VCaP (cell line): ENCODE measurements around the gene LUZP2.

Source experiments
- H3K27ac ChIP-seq: fragments of 450-650 bp; 2 replicates; pipeline ENCODE4 v1.5.1; 2017
- CTCF ChIP-seq: fragments of 450-650 bp; conservative IDR thresholded peaks from 2 replicates; pipeline ENCODE4 v1.5.1; 2017; ENCODE audit warnings: mild to moderate bottlenecking, moderate library complexity

LUZP2 gene

GRCh38 chr11:24615451-24616160 lies 118.8 kb downstream of the LUZP2 start:
- no peak for TF ChIP-seq CTCF
- H3K27ac ChIP-seq: no peak overlapping the region

GRCh38 chr11:24617856-24618255 lies 121.0 kb downstream of the LUZP2 start:
- H3K27ac ChIP-seq: peak overlapping the region; percentile 43
- TF ChIP-seq CTCF: no peak

DNA sequence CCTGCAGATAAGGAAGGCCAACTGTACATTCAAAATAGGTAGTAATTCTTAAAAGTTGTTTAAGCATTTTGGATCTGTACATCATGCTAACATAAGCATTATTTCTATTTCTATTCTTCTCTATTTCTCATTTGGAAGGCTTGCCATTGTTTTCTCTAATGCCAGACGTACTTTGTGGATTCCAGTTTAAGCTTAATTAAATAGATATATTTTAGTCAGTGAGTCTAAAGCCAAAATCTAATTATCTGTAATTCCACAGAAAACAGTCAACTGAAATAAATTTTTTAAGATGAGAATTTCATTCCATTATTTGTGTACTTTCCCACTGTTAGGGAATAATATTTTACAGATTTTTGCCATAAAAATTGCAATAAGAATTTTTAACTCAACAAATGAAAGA lies 123.0 kb downstream of the LUZP2 start:
- no peak overlapping the region for H3K27ac ChIP-seq
- TF ChIP-seq CTCF: no peak

DNA sequence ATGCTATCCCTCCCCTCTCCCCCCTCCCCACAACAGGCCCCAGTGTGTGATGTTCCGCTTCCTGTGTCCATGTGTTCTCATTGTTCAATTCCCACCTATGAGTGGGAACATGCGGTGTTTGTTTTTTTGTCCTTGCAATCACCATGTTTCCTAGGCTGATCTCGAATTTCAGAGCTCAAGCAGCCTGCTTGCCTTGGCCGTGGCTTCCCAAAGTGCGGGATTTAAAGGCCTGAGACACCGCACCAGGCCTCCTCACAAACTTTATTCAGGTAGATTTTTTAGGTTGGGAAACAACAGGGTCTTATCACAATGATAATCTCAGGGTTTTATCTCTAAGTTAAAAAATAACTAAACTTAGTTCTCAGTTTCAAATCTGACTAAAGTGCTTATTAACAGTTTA lies 125.4 kb downstream of the LUZP2 start:
- no peak overlapping the region for H3K27ac ChIP-seq
- no peak for TF ChIP-seq CTCF

GRCh38 chr11:24623121-24623520 lies 126.3 kb downstream of the LUZP2 start:
- no peak overlapping the region for H3K27ac ChIP-seq
- TF ChIP-seq CTCF: no peak

GRCh38 chr11:24624432-24624831 lies 127.6 kb downstream of the LUZP2 start:
- TF ChIP-seq CTCF: no peak
- no peak overlapping the region for H3K27ac ChIP-seq

- TF ChIP-seq CTCF: no peak
- no peak overlapping the region for H3K27ac ChIP-seq
Observed at GRCh38 chr11:24625975-24626374, 129.1 kb downstream of the LUZP2 start.
